Type B pancreatic cell (in vitro differentiated cells): ENCODE results near the gene SNX25. TPM values are rescaled to one million over a fixed set of nuclear protein-coding genes. Genes with fewer than 3 reads are reported as not detected.

Experiments used
- DNase-seq: peaks from one replicate; pipeline ENCODE4 v3.0.0; 2021; ENCODE audit warnings: mixed read lengths; ENCODE audit not compliant: unreplicated experiment; ENCODE audit errors: extremely low spot score
- H3K27ac Mint-ChIP-seq: 2 replicates; pipeline ENCODE4 v1.8.0; 2021; ENCODE audit warnings: mild to moderate bottlenecking, mixed read lengths
- H3K27me3 Mint-ChIP-seq: 2 replicates; pipeline ENCODE4 v1.8.0; 2021; ENCODE audit warnings: mixed read lengths
- H3K36me3 Mint-ChIP-seq: 2 replicates; pipeline ENCODE4 v1.8.0; 2021; ENCODE audit warnings: mixed read lengths
- H3K4me1 Mint-ChIP-seq: one replicate; pipeline ENCODE4 v1.8.0; 2021; ENCODE audit warnings: mixed read lengths; ENCODE audit not compliant: unreplicated experiment
- H3K4me3 Mint-ChIP-seq: 2 replicates; pipeline ENCODE4 v1.8.0; 2021; ENCODE audit warnings: mild to moderate bottlenecking, mixed read lengths
- H3K9me3 Mint-ChIP-seq: 2 replicates; pipeline ENCODE4 v1.8.0; 2021; ENCODE audit warnings: mixed read lengths
- total RNA-seq: library from RNA; stranded (reverse); gene quantifications from 2 replicates; pipeline ENCODE4 v1.2.1, GENCODE V29; 2021; ENCODE audit warnings: low replicate concordance
- TF ChIP-seq, protein P1 (sequence below): fragments of 200-600 bp; sonication (generic); conservative IDR thresholded peaks from 2 replicates; pipeline ENCODE4 v1.5.0; 2021; ENCODE audit warnings: antibody characterized with exemption, mild to moderate bottlenecking

SNX25 gene
- total RNA-seq, 1 donor from 2014 or later: 11.2 TPM

DNA sequence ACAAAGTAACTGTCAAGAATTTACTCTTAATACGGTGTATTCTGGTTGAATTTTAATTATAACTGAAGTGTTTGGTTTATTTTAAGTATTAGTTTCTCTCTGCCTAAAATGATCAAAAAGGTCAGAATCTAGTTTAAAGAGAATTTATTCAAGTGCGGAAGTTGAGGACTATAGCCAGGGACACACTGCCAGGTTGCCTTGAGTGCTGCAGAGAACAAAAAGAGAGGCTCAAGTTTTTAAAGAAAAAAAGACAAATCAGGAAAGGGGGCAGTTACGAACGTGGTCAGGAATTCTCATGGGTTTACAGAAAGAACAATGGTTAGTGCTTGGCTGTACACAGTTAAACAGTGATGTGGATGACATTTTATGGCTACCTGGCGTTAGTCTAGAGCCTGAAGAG lies 81.3 kb downstream of the SNX25 start:
- no peaks in the 10 kb centered on the region for H3K9me3 Mint-ChIP-seq
- no peaks in the 10 kb centered on the region for H3K4me1 Mint-ChIP-seq
- DNase-seq: no peak
- peaks cover 15% of the 10 kb centered on the region for H3K36me3 Mint-ChIP-seq
- H3K27me3 Mint-ChIP-seq: no peaks in the 10 kb centered on the region
- no peak overlapping the region for H3K27ac Mint-ChIP-seq
- H3K4me3 Mint-ChIP-seq: no peak overlapping the region
- TF ChIP-seq, protein P1, sequence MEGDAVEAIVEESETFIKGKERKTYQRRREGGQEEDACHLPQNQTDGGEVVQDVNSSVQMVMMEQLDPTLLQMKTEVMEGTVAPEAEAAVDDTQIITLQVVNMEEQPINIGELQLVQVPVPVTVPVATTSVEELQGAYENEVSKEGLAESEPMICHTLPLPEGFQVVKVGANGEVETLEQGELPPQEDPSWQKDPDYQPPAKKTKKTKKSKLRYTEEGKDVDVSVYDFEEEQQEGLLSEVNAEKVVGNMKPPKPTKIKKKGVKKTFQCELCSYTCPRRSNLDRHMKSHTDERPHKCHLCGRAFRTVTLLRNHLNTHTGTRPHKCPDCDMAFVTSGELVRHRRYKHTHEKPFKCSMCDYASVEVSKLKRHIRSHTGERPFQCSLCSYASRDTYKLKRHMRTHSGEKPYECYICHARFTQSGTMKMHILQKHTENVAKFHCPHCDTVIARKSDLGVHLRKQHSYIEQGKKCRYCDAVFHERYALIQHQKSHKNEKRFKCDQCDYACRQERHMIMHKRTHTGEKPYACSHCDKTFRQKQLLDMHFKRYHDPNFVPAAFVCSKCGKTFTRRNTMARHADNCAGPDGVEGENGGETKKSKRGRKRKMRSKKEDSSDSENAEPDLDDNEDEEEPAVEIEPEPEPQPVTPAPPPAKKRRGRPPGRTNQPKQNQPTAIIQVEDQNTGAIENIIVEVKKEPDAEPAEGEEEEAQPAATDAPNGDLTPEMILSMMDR: no peak

DNA sequence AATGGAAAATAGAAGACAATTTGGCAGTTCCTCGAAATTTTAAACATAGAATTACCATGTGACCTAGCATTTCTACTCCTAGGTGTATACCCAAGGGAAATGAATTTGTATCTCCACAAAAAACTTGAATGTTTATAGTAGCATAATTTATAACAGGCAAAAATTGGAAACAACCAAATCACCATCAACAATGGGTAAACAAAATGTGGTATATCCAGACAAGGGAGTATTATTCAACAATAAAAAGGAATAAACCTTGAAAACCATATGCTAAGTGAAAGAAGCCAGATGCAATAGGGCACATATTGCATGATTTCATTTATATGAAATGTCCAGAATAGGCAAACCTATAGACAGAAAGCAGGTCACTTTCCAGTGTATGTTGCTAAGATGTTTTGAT lies 83.8 kb downstream of the SNX25 start:
- no peaks in the 10 kb centered on the region for H3K27me3 Mint-ChIP-seq
- H3K4me1 Mint-ChIP-seq: no peaks in the 10 kb centered on the region
- no peak for DNase-seq
- no peak overlapping the region for H3K27ac Mint-ChIP-seq
- no peaks in the 10 kb centered on the region for H3K9me3 Mint-ChIP-seq
- no peak overlapping the region for H3K4me3 Mint-ChIP-seq
- TF ChIP-seq, protein P1: no peak
- H3K36me3 Mint-ChIP-seq: peaks cover 15% of the 10 kb centered on the region

DNA sequence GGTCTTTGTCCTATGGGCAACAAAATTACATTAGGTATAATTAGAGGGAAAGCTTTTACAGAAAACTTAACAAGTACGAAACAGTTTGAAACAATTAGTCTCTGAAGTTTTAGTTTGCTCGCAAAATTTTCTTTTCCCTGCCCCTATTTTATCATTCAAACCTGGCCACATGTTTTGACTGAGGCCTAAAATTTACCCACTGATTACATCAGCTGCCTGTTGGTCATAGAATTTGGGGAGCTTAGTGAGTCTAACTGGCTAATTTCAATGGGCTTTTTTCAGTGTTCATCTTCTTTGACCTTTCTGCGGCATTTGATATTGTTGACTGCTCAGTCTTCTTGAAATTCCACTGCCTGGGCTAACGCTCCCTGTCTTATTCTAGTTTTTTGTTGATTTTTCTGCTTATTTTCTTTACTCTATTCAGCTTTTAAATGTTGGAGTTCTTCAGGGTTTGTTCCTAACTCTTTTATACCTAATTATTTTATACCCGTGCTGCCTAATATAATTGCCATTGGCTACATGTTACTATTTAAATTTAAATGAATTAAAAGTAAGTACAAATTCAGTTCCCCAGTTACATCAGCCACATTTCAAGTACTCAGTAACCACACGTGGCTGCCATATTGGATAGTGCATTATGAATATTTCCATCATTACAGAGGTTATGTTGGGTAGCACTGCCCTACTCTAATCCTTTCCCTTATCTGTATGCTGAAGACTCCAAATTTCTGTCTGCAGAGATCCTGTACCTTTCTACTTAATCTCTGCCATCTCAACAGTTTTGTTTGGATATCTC lies 87.5 kb downstream of the SNX25 start:
- Mint-ChIP-seq H3K4me1 (no peaks in the 10 kb centered on the region), H3K36me3 (peaks cover 13% of the 10 kb centered on the region), H3K4me3 (no peak overlapping the region), H3K27ac (no peak overlapping the region), H3K27me3 (no peaks in the 10 kb centered on the region), H3K9me3 (no peaks in the 10 kb centered on the region)
- TF ChIP-seq, protein P1: no peak
- no peak for DNase-seq

DNA sequence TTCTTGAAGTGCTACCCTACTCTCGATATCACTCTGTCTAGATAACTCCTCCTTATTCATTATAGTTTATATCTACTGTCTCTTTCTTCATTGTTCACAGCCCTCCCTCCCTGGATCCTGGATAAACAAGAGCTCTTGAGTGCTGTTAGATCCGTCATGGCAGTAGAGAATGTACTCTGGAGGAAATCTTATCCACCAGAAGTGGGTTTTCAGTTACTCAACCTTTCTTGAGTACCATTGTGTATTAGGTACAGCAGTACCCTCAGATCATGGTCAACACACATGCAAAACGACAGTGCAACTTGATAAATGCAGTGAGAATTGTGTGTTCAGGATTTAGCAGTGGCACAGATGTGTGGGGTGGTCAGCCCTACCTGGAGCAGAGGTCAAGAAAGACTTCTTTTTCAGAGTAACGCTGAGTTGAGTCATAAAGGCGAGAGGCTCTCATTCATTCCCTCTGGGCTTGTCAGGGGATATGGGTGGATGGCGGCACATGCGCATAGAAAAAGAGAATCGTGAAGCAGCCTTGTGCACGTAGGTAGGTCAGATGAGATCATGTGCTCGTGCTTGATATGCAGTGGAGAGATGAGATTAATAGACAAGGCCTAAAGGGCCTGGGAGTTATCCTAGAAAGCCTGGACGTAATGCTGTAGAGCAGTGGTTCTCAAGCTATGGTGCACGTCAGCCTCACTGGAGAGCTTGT lies 89.5 kb downstream of the SNX25 start:
- DNase-seq: no peak
- TF ChIP-seq, protein P1: no peak
- Mint-ChIP-seq H3K4me1 (no peaks in the 10 kb centered on the region), H3K36me3 (peaks cover 5% of the 10 kb centered on the region), H3K27me3 (no peaks in the 10 kb centered on the region), H3K27ac (no peak overlapping the region), H3K4me3 (no peak overlapping the region), H3K9me3 (no peaks in the 10 kb centered on the region)

DNA sequence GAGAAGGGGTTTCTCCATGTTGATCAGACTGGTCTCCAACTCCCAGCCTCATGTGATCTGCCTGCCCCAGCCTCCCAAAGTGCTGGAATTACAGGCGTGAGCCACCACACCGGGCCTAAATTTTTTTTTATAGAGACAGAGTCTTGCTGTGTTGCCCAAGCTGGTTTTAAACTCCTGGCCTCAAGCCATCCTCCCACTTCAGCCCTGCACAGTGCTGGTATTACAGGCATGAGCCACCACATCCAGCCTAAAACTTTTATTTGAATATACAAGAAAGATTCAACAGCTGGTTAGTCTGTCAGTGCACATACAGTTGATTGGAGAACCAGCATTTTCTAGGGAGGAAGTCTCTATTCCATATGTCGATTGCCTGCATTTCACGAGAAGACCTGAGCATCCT lies 95.1 kb downstream of the SNX25 start:
- H3K27ac Mint-ChIP-seq: no peak overlapping the region
- H3K9me3 Mint-ChIP-seq: no peaks in the 10 kb centered on the region
- peaks cover 15% of the 10 kb centered on the region for H3K4me1 Mint-ChIP-seq
- H3K4me3 Mint-ChIP-seq: no peak overlapping the region
- no peak for DNase-seq
- TF ChIP-seq, protein P1: no peak
- no peaks in the 10 kb centered on the region for H3K27me3 Mint-ChIP-seq
- peaks cover 2% of the 10 kb centered on the region for H3K36me3 Mint-ChIP-seq
